ENCODE results near the gene SV2C. TPM values are rescaled to one million over a fixed set of nuclear protein-coding genes. Genes with fewer than 3 reads are reported as not detected.

Gene SV2C
- total RNA-seq, 1 experiment from 2014 or later, result 0.09 TPM

DNA sequence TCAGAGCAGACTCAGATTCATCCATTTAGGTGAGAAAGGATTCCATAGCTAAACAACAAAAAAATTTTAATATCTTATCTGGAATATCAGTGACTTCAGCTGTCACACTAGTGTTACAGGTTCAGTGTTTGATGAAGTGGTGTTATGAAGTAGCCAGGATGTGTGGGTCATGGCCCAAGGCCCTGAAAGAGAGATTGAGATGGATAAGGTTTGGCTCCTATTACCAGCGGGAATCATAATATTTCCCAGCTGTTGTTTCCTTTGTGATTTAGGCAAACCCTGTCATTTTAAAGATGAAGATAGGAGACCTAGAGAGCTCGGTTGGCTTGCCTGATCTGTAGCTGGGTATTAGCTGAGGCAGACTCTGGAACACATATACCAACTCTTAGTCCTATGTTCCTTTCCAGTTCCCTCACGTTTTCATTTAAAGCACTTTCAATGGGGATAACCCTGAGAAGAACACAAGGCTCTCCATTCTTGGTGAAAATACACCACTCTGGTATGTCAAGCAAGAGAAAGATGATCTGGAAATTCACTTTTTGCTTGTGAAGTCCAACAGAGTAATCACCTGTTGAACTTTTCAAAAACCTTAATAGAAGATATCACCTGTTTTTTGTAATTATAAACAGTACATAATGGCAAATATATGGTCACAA, 54.8 kb downstream of the SV2C start:
- no peaks in the 10 kb centered on the region for H3K9me3 Mint-ChIP-seq
- DNase-seq (ENCODE audit: low spot score) (no peak), ATAC-seq (no peak)
- H3K4me3 Mint-ChIP-seq, result no peak overlapping the region
- TF ChIP-seq FOXP1 (CRISPR knock-in tag; IDR thresholded peaks at IDR 0.05; ENCODE audit: borderline replicate concordance), result no peak
- TF ChIP-seq ZNF416 (CRISPR knock-in tag; IDR thresholded peaks at IDR 0.05), result no peak
- no peak for TF ChIP-seq TP53 (CRISPR knock-in tag; IDR thresholded peaks at IDR 0.05)
- no peak for TF ChIP-seq ZNF263 (CRISPR knock-in tag; IDR thresholded peaks at IDR 0.05; ENCODE audit: low read depth)
- TF ChIP-seq CREB1 (CRISPR knock-in tag; IDR thresholded peaks at IDR 0.05), result no peak
- TF ChIP-seq, protein P1, sequence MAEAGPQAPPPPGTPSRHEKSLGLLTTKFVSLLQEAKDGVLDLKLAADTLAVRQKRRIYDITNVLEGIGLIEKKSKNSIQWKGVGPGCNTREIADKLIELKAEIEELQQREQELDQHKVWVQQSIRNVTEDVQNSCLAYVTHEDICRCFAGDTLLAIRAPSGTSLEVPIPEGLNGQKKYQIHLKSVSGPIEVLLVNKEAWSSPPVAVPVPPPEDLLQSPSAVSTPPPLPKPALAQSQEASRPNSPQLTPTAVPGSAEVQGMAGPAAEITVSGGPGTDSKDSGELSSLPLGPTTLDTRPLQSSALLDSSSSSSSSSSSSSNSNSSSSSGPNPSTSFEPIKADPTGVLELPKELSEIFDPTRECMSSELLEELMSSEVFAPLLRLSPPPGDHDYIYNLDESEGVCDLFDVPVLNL (CRISPR knock-in tag; IDR thresholded peaks at IDR 0.05; ENCODE audit: borderline replicate concordance, low read depth), result no peak
- TF ChIP-seq NFATC4 (CRISPR knock-in tag; IDR thresholded peaks at IDR 0.05), result no peak
- no peaks in the 10 kb centered on the region for H3K36me3 Mint-ChIP-seq
- POLR2A ChIA-PET, result no interaction called here
- H3K27me3 Mint-ChIP-seq (ENCODE audit: low read depth), result peaks cover 3% of the 10 kb centered on the region
- no peak overlapping the region for H3K27ac Mint-ChIP-seq
- CTCF ChIA-PET, result interaction anchor here (1.1 to 2.8 kb wide), 3 partner anchors 8 to 71 kb away, joined by 4 to 8 read pairs (median 4); no protein-coding TSS in a partner anchor
- H3K4me1 Mint-ChIP-seq, result no peaks in the 10 kb centered on the region

DNA sequence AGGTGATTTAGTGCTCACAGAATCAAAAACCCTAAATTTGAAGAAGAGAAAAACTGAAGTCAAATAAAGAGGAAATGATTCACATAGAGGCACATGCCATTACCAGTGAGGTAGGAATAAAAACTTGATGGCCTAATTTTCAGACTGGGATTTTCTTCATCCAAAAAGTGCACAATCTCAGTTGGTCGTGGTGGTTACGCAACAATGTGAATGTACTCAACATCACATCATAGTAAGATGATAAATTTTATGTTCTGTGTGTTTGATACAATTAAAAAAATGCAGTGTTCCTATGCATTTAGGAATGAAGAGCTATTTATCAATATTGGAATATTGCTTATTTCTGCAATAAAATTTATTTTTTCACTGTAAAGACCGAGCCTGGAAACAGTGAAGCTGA, 60.7 kb downstream of the SV2C start:
- Mint-ChIP-seq H3K4me1 (peaks cover 19% of the 10 kb centered on the region), H3K27me3 (ENCODE audit: low read depth) (peaks cover 30% of the 10 kb centered on the region), H3K27ac (no peak overlapping the region), H3K4me3 (no peak overlapping the region), H3K36me3 (0 out of 2 replicates have a peak, but pooled peaks cover 3% of the 10 kb centered on the region), H3K9me3 (0 out of 2 replicates have a peak, but pooled peaks cover 3% of the 10 kb centered on the region)
- CTCF ChIA-PET, result interaction anchor here (1.2 to 5.0 kb wide), 2 partner anchors 31 to 258 kb away, joined by 3 to 60 read pairs; no protein-coding TSS in a partner anchor
- no peak for DNase-seq (ENCODE audit: low spot score)
- no peak for ATAC-seq
- POLR2A ChIA-PET, result no interaction called here
- TF ChIP-seq TEAD1 (CRISPR knock-in tag; IDR thresholded peaks at IDR 0.05) (no peak), ZBTB21 (CRISPR knock-in tag; IDR thresholded peaks at IDR 0.05; ENCODE audit: borderline replicate concordance) (no peak), NR1H2 (CRISPR knock-in tag; IDR thresholded peaks at IDR 0.05) (no peak), EMX1 (CRISPR knock-in tag; IDR thresholded peaks at IDR 0.05) (no peak), ZNF232 (CRISPR knock-in tag; IDR thresholded peaks at IDR 0.05) (no peak), SMAD4 (CRISPR knock-in tag; IDR thresholded peaks at IDR 0.05) (no peak), ATF1 (CRISPR knock-in tag; IDR thresholded peaks at IDR 0.05) (no peak), NR2C2 (CRISPR knock-in tag; IDR thresholded peaks at IDR 0.05) (no peak), HMGA2 (CRISPR knock-in tag; IDR thresholded peaks at IDR 0.05) (no peak), SOX15 (CRISPR knock-in tag; IDR thresholded peaks at IDR 0.05) (no peak)
- TF ChIP-seq, protein P2, sequence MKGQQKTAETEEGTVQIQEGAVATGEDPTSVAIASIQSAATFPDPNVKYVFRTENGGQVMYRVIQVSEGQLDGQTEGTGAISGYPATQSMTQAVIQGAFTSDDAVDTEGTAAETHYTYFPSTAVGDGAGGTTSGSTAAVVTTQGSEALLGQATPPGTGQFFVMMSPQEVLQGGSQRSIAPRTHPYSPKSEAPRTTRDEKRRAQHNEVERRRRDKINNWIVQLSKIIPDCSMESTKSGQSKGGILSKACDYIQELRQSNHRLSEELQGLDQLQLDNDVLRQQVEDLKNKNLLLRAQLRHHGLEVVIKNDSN (CRISPR knock-in tag; IDR thresholded peaks at IDR 0.05), result no peak
- TF ChIP-seq, protein P3, sequence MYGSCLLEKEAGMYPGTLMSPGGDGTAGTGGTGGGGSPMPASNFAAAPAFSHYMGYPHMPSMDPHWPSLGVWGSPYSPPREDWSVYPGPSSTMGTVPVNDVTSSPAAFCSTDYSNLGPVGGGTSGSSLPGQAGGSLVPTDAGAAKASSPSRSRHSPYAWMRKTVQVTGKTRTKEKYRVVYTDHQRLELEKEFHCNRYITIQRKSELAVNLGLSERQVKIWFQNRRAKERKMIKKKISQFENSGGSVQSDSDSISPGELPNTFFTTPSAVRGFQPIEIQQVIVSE (CRISPR knock-in tag; IDR thresholded peaks at IDR 0.05; ENCODE audit: borderline replicate concordance), result no peak
- TF ChIP-seq, protein P4, sequence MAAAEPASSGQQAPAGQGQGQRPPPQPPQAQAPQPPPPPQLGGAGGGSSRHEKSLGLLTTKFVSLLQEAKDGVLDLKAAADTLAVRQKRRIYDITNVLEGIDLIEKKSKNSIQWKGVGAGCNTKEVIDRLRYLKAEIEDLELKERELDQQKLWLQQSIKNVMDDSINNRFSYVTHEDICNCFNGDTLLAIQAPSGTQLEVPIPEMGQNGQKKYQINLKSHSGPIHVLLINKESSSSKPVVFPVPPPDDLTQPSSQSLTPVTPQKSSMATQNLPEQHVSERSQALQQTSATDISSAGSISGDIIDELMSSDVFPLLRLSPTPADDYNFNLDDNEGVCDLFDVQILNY (CRISPR knock-in tag; IDR thresholded peaks at IDR 0.05), result no peak
- TF ChIP-seq, protein P5, sequence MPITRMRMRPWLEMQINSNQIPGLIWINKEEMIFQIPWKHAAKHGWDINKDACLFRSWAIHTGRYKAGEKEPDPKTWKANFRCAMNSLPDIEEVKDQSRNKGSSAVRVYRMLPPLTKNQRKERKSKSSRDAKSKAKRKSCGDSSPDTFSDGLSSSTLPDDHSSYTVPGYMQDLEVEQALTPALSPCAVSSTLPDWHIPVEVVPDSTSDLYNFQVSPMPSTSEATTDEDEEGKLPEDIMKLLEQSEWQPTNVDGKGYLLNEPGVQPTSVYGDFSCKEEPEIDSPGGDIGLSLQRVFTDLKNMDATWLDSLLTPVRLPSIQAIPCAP (CRISPR knock-in tag; IDR thresholded peaks at IDR 0.05), result no peak
- TF ChIP-seq, protein P6, sequence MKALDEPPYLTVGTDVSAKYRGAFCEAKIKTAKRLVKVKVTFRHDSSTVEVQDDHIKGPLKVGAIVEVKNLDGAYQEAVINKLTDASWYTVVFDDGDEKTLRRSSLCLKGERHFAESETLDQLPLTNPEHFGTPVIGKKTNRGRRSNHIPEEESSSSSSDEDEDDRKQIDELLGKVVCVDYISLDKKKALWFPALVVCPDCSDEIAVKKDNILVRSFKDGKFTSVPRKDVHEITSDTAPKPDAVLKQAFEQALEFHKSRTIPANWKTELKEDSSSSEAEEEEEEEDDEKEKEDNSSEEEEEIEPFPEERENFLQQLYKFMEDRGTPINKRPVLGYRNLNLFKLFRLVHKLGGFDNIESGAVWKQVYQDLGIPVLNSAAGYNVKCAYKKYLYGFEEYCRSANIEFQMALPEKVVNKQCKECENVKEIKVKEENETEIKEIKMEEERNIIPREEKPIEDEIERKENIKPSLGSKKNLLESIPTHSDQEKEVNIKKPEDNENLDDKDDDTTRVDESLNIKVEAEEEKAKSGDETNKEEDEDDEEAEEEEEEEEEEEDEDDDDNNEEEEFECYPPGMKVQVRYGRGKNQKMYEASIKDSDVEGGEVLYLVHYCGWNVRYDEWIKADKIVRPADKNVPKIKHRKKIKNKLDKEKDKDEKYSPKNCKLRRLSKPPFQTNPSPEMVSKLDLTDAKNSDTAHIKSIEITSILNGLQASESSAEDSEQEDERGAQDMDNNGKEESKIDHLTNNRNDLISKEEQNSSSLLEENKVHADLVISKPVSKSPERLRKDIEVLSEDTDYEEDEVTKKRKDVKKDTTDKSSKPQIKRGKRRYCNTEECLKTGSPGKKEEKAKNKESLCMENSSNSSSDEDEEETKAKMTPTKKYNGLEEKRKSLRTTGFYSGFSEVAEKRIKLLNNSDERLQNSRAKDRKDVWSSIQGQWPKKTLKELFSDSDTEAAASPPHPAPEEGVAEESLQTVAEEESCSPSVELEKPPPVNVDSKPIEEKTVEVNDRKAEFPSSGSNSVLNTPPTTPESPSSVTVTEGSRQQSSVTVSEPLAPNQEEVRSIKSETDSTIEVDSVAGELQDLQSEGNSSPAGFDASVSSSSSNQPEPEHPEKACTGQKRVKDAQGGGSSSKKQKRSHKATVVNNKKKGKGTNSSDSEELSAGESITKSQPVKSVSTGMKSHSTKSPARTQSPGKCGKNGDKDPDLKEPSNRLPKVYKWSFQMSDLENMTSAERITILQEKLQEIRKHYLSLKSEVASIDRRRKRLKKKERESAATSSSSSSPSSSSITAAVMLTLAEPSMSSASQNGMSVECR (CRISPR knock-in tag; IDR thresholded peaks at IDR 0.05; ENCODE audit: borderline replicate concordance), result no peak
- TF ChIP-seq, protein P7, sequence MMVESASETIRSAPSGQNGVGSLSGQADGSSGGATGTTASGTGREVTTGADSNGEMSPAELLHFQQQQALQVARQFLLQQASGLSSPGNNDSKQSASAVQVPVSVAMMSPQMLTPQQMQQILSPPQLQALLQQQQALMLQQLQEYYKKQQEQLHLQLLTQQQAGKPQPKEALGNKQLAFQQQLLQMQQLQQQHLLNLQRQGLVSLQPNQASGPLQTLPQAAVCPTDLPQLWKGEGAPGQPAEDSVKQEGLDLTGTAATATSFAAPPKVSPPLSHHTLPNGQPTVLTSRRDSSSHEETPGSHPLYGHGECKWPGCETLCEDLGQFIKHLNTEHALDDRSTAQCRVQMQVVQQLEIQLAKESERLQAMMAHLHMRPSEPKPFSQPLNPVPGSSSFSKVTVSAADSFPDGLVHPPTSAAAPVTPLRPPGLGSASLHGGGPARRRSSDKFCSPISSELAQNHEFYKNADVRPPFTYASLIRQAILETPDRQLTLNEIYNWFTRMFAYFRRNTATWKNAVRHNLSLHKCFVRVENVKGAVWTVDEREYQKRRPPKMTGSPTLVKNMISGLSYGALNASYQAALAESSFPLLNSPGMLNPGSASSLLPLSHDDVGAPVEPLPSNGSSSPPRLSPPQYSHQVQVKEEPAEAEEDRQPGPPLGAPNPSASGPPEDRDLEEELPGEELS (CRISPR knock-in tag; IDR thresholded peaks at IDR 0.05), result no peak
